ENCODE measurements around the gene ERCC5. TPM values are rescaled to one million over a fixed set of nuclear protein-coding genes. Genes with fewer than 3 reads are reported as not detected.

The ERCC5 gene
- total RNA-seq, result 36.0 and 40.1 TPM in 2 replicates
- polyA plus RNA-seq, result 6.7 and 12.5 TPM in 2 replicates
- polyA plus RNA-seq (2011; cell fraction: cytosol; rRNA removed), result 16.7 and 17.7 TPM in 2 replicates
- 49.2 and 72.1 TPM in 2 replicates for polyA plus RNA-seq (2011; cell fraction: nucleus; rRNA removed)
- polyA plus RNA-seq (2012), result 32.0 and 39.8 TPM in 2 replicates
- polyA minus RNA-seq, result 8.7 and 13.8 TPM in 2 replicates
- polyA minus RNA-seq (2011; cell fraction: cytosol; rRNA and poly(A)+ RNA removed), result 8.1 TPM
- 19.4 and 25.5 TPM in 2 replicates for polyA minus RNA-seq (2011; cell fraction: nucleus; rRNA and poly(A)+ RNA removed)
- percentile 64 among the genes with signal in this experiment for Bru-seq, nascent RNA
- percentile 78 among the genes with signal in this experiment for BruChase-seq, experiment 1, labeled RNA remaining after a 6-hour chase
- percentile 76 among the genes with signal in this experiment for BruChase-seq, experiment 2, labeled RNA remaining after a 2-hour chase
- long read RNA-seq, full-length matches to known transcripts, result 25 of 40 reads
- long read RNA-seq, partial matches to known transcripts, result 3 of 40 reads
- long read RNA-seq, other reads (novel, unspliced or antisense), result 12 of 40 reads

DNA sequence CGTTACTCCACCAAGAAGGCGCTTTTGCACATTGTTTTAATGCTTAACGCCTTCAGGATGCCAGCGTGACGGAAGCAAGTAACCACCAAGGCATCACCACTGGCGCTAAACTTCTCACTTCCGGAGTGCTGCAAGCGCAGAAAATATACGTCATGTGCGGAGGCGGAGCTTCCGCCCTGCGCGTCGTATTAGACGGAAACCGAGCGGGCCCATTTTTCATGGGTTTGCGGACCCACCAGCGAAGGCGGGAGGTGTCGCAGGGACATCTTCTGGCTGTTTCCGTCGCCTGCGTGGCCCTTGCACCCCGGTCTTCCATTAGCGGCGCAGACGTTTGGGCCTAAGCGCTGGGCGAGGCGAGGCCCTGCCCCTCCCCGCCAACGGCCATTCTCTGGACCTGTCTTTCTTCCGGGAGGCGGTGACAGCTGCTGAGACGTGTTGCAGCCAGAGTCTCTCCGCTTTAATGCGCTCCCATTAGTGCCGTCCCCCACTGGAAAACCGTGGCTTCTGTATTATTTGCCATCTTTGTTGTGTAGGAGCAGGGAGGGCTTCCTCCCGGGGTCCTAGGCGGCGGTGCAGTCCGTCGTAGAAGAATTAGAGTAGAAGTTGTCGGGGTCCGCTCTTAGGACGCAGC lies at the start of gene ERCC5:
Gene ERCC5 (plus strand): TSS at position 403 of the 631 bp plus-strand sequence. CDS start 235 bp downstream, outside the sequence.
- Histone ChIP-seq H3K36me3 (ENCODE audit: control insufficient read depth in 2 of 2, extremely low read depth in 1 of 2, insufficient read depth in 2 of 2, low read length in 2 of 2) (no peaks in the 10 kb centered on the region), H3K27me3 (ENCODE audit: control insufficient read depth in 2 of 2, insufficient read depth in 2 of 2, low read length in 2 of 2) (no peaks in the 10 kb centered on the region), H3K79me2 (ENCODE audit: control insufficient read depth, insufficient read depth, low read length) (peaks cover 19% of the 10 kb centered on the region), H3K4me3 (replicated peaks in 1 of 3; ENCODE audit: insufficient read depth in 1 of 3, low read depth in 1 of 3, low read length in 3 of 3) (peak within 1 kb of the TSS; percentile 75 to 97 (median 87)), H3K9me1 (replicated peaks; ENCODE audit: control insufficient read depth, extremely low read depth, insufficient read depth, low read length) (no peaks in the 10 kb centered on the region), H3K27ac (ENCODE audit: insufficient read depth, low read depth, low read length) (peak within 1 kb of the TSS; percentile 78), H3K4me2 (ENCODE audit: insufficient read depth, low read length) (peak within 1 kb of the TSS; percentile 92), H3K9ac (replicated peaks; ENCODE audit: extremely low read depth, insufficient read depth, low read length) (peak within 1 kb of the TSS; percentile 83), H3K4me1 (ENCODE audit: control insufficient read depth, extremely low read depth, insufficient read depth, low read length) (peaks cover 7% of the 10 kb centered on the region), H2AFZ (ENCODE audit: low read depth, low read length) (peak within 1 kb of the TSS; percentile 82), H4K20me1 (replicated peaks; ENCODE audit: control insufficient read depth, extremely low read depth, insufficient read depth, low read length) (no peaks in the 10 kb centered on the region), H3K9me3 (replicated peaks; ENCODE audit: control insufficient read depth, insufficient read depth, low read length) (no peaks in the 10 kb centered on the region)
- ChIA-PET CTCF (interaction anchor here (0.8 to 2.4 kb wide), 13 partner anchors 24 to 903 kb away, joined by 3 to 19 read pairs (median 10); partner anchors contain the start of genes BIVM, POGLUT2, TEX30 and TPP2), POLR2A (interaction anchor here (1.3 to 1.4 kb wide), 2 partner anchors 72 to 249 kb away, joined by 4 to 5 read pairs; partner anchors contain the start of genes TEX30 and TPP2)
- dilution Hi-C loops (cut with MboI; ENCODE audit: extremely low pct_ligation_motif_present, low sequenced_read_pairs) (no loop called here), intact Hi-C loops (cut with micrococcal nuclease) (loop anchor here (1.0 to 10.0 kb wide), 7 partner anchors 45 to 1391 kb away; partner anchors contain the start of genes ITGBL1 and TPP2)
- TF ChIP-seq, protein P1, sequence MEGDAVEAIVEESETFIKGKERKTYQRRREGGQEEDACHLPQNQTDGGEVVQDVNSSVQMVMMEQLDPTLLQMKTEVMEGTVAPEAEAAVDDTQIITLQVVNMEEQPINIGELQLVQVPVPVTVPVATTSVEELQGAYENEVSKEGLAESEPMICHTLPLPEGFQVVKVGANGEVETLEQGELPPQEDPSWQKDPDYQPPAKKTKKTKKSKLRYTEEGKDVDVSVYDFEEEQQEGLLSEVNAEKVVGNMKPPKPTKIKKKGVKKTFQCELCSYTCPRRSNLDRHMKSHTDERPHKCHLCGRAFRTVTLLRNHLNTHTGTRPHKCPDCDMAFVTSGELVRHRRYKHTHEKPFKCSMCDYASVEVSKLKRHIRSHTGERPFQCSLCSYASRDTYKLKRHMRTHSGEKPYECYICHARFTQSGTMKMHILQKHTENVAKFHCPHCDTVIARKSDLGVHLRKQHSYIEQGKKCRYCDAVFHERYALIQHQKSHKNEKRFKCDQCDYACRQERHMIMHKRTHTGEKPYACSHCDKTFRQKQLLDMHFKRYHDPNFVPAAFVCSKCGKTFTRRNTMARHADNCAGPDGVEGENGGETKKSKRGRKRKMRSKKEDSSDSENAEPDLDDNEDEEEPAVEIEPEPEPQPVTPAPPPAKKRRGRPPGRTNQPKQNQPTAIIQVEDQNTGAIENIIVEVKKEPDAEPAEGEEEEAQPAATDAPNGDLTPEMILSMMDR (IDR thresholded peaks at IDR 0.05; ENCODE audit: extremely low read depth in 1 of 2, insufficient read depth in 1 of 2, low read depth in 1 of 2, low read length in 2 of 2), result no peak
- no peak for TF ChIP-seq EZH2 (IDR thresholded peaks at IDR 0.05; ENCODE audit: borderline replicate concordance, low read depth, low read length, severe bottlenecking)
- TF ChIP-seq, protein P2, sequence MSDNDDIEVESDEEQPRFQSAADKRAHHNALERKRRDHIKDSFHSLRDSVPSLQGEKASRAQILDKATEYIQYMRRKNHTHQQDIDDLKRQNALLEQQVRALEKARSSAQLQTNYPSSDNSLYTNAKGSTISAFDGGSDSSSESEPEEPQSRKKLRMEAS (IDR thresholded peaks at IDR 0.05; ENCODE audit: insufficient read depth, insufficient read length), result peak; percentile 20
- no peak for TF ChIP-seq JUN (IDR thresholded peaks at IDR 0.05; ENCODE audit: borderline replicate concordance, insufficient read depth, insufficient read length, low read depth)
- peak; percentile 91 for TF ChIP-seq POLR2A (IDR thresholded peaks at IDR 0.05; ENCODE audit: low read depth, low read length)
- TF ChIP-seq GATA2 (IDR thresholded peaks at IDR 0.05; ENCODE audit: insufficient read depth, insufficient read length, low read depth, low read length), result no peak
- TF ChIP-seq POLR2AphosphoS5 (IDR thresholded peaks at IDR 0.05; ENCODE audit: insufficient read depth, low read depth, low read length), result peak; percentile 92
- TF ChIP-seq FOS (IDR thresholded peaks at IDR 0.05; ENCODE audit: borderline replicate concordance, insufficient read depth, low read length), result no peak
- no peak for TF ChIP-seq MYC (IDR thresholded peaks at IDR 0.05; ENCODE audit: low read depth, low read length)
- BruUV-seq (replicated peaks), result no TSS peak
- peak; percentile 96 for FAIRE-seq
- DNase-seq (ENCODE audit: low read depth, low spot score), result peak; percentile 94
